Measurements from ENCODE around the gene MAP3K4. TPM values are rescaled to one million over a fixed set of nuclear protein-coding genes. Genes with fewer than 3 reads are reported as not detected.

MAP3K4 gene
- total RNA-seq, 1 donor from 2014 or later = 49.4 TPM

GRCh38 chr6:161166677-161167076, 175.1 kb downstream of the MAP3K4 start:
- peak; percentile 14 for DNase-seq (ENCODE audit: low spot score)
